GM19395 (cell line): ENCODE results near the gene CD300LF.

Experiments used
- ATAC-seq: cut with Tn5 transposase; IDR thresholded peaks from one replicate; pipeline ENCODE4 v1.9.1; 2021; ENCODE audit warnings: mild to moderate bottlenecking, moderate library complexity; ENCODE audit not compliant: unreplicated experiment

The CD300LF gene

DNA sequence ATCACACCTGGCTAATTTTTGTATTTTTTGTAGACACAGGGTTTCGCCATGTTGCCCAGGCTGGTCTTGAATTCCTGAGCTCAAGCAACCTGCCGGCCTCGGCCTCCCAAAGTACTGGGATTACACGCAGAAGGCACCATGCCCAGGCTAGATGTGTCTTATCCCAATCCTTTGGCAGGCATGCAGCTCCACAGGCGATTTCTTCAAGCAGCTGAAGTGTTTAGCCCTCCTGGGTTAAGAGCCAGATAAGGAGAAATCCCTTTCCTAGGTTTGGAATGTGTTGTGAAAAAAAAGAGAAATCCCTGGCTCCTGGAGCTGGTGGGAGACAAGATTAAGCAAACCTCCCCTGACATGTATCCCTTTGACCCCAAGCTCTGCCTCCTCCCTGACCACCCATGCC, 33.7 kb upstream of the CD300LF start:
- ATAC-seq, result no peak

- ATAC-seq, result no peak
Measured at GRCh38 chr17:74745548-74746177, 32.9 kb upstream of the CD300LF start.

GRCh38 chr17:74744714-74745547, 32.2 kb upstream of the CD300LF start:
- ATAC-seq, result no peak

DNA sequence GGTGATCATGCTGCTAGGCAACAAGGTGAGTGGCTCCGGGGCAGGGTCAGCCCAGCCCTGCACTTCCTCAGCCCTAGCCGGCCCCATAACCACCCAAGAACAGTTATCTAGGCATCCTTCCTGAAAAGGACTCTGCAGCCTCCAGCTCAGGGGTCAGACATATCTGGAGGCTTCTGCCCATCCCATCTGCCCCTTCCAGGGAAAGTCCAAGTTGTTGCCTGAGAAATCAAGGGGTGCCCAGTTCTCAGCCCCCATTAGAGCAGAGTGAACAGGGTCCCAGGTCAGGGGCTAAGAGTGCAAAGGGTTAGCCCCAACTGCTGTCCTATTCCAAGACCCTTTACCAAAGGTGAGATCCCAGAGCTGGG, 31.6 kb upstream of the CD300LF start:
- no peak for ATAC-seq

DNA sequence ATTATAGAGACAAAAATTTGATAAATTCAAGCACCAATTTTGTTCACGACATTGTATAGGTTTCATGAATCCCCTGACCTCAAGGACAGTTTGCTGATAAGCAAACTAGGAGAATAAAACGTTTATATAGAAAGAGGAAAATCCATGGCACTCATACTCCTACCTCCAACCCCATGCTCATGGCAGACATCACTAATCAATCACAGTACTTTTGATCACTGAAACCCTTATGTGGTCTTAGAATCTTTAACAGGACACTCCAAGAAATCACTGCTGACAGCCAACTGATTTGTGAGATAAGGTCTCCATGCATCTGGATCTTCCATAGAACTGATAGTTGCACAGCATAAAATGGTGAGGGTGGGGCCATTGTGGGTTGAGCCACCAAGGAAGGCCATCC, 31.0 kb upstream of the CD300LF start:
- ATAC-seq, result no peak

DNA sequence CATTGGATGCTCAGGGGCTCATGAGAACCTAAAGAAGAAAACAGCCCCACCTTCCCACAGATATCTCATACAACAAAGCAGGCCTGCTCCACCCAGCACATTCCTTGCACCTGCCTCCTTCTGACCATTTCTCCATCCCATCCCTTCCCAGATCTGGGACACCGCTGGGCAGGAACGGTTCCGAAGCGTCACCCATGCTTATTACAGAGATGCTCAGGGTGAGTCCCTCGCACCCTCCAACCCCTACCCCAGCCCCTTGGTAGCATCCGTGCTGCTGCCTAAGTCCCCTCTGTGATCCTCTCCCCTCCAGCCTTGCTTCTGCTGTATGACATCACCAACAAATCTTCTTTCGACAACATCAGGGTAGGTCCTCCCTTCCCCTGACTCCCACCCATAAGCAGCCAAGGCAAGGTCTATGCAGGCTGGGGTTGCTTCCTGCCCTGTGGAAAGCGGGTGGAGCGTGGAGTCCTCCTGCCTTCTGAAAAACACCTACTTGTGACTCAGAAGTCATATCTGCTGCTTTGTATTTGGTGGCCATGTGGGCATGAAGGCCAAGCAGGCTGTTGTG, 30.3 kb upstream of the CD300LF start:
- ATAC-seq, result no peak

DNA sequence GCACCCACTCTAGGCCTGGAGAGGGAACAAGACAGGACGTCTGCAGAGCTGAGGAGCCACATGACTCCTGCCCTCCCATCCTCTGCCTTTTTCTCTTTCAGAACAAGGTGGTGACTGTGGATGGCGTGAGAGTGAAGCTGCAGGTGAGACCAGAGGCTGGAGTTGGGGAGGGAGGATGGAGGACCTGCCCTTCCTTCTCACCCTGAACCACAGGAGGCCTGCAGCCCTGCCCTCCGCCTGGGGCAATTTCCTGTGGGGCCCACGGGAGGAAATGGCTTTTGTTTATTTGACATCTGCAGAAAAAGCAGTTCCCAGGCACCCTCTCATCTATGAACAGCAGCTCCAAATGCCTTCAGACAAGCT, 29.4 kb upstream of the CD300LF start:
- peak; percentile 53 for ATAC-seq

- no peak for ATAC-seq
Measured at GRCh38 chr17:74740641-74741387, 28.1 kb upstream of the CD300LF start.

DNA sequence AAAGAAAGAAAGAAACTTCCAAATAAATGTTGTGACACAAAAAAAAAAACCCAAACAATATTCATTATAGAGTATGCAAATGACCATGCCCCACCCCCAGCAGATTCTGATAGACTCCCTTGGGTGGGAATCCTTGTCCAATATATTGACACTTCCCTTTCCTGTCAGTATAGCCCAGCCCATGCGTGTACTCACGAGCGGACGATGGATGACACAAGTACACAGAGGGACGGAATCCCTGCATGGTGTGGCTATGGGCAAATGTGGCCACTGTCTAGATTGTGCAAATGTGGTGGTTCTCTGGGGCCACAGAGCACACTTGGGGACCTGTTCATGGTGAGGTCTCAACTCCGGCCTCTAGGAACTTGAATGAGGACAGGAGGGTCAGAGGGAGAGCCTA, 27.4 kb upstream of the CD300LF start:
- no peak for ATAC-seq

- ATAC-seq, result no peak
Measured at GRCh38 chr17:74739227-74739831, 26.6 kb upstream of the CD300LF start.

GRCh38 chr17:74738051-74738996, 25.6 kb upstream of the CD300LF start:
- ATAC-seq, result peak; percentile 51

GRCh38 chr17:74737299-74738050, 24.8 kb upstream of the CD300LF start:
- no peak for ATAC-seq

- ATAC-seq, result no peak
Measured at GRCh38 chr17:74736513-74737298, 24.0 kb upstream of the CD300LF start, which contains the start of gene RAB37. Gene RAB37 (plus strand): TSS chr17:74737256. CDS start chr17:74737273, 17 bp downstream.

GRCh38 chr17:74734256-74734655, 21.5 kb upstream of the CD300LF start:
- no peak for ATAC-seq

- no peak for ATAC-seq
Measured at GRCh38 chr17:74733365-74734122, 20.8 kb upstream of the CD300LF start.

GRCh38 chr17:74732042-74732867, 19.5 kb upstream of the CD300LF start:
- no peak for ATAC-seq

GRCh38 chr17:74731347-74731605, 18.6 kb upstream of the CD300LF start:
- ATAC-seq, result no peak
